Measurements from ENCODE around the gene FAAP100. TPM values are rescaled to one million over a fixed set of nuclear protein-coding genes. Genes with fewer than 3 reads are reported as not detected.

FAAP100 gene
- total RNA-seq, 1 donor from 2014 or later = 47.7 TPM

DNA sequence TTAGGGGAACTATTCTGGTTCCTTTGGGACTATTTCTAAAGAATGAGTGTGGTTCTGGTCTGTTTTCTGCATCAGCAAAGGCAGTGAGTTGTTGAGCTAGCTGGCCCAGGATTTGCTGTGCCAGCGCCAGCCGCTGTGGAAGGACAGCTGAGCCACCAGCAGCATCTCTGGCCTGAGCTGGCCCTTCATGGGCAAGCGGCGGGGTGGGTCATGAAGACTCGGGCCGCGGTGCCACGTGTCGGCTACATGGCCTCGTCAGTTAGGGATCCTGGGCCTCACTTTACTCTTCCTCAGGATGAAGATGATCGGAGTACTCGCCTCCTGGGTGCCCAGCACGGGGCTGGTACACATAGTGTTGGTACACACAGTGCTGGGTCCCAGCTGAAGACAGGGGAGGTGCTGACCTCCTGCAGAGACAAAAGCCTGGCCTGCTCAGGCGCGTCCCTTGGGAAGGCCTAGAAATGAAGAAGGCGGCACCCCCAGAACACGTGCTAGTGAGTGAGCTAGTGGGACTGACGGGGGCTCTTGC is 17.9 kb upstream of the FAAP100 start:
- Mint-ChIP-seq H3K9me3 (ENCODE audit: low read depth) (no peaks in the 10 kb centered on the region), H3K27me3 (no peaks in the 10 kb centered on the region), H3K36me3 (ENCODE audit: insufficient read depth) (peaks cover 18% of the 10 kb centered on the region), H3K27ac (no peak overlapping the region), H3K4me1 (ENCODE audit: low read depth) (no peaks in the 10 kb centered on the region), H3K4me3 (ENCODE audit: low read depth) (no peak overlapping the region)
- TF ChIP-seq, protein P1, sequence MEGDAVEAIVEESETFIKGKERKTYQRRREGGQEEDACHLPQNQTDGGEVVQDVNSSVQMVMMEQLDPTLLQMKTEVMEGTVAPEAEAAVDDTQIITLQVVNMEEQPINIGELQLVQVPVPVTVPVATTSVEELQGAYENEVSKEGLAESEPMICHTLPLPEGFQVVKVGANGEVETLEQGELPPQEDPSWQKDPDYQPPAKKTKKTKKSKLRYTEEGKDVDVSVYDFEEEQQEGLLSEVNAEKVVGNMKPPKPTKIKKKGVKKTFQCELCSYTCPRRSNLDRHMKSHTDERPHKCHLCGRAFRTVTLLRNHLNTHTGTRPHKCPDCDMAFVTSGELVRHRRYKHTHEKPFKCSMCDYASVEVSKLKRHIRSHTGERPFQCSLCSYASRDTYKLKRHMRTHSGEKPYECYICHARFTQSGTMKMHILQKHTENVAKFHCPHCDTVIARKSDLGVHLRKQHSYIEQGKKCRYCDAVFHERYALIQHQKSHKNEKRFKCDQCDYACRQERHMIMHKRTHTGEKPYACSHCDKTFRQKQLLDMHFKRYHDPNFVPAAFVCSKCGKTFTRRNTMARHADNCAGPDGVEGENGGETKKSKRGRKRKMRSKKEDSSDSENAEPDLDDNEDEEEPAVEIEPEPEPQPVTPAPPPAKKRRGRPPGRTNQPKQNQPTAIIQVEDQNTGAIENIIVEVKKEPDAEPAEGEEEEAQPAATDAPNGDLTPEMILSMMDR (IDR thresholded peaks at IDR 0.05; ENCODE audit: unreplicated experiment) = no peak
- no peak for DNase-seq (ENCODE audit: low spot score, unreplicated experiment)

DNA sequence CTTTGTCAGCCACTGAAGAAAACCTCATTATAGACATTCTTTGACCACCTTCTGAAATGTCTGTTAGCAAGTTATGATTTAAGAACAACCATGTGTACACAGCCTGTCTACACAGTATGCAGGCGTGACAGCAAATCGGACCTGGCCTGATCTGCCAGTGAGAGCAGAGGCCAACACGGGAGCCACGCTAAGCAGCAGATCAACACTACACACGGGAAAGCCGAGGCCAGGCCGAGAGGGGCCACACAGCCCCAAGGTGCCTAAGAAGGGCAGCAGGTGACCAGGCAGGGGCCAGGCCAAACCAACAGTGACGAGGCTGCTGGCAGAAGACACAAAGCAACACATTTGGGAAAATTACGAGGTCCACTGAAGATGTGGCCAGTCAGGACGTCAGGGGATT is 16.3 kb upstream of the FAAP100 start:
- TF ChIP-seq, protein P1 (IDR thresholded peaks at IDR 0.05; ENCODE audit: unreplicated experiment) = no peak
- peak overlapping the region; percentile 15 for H3K27ac Mint-ChIP-seq
- no peaks in the 10 kb centered on the region for H3K9me3 Mint-ChIP-seq (ENCODE audit: low read depth)
- H3K27me3 Mint-ChIP-seq = no peaks in the 10 kb centered on the region
- H3K36me3 Mint-ChIP-seq (ENCODE audit: insufficient read depth) = peaks cover 16% of the 10 kb centered on the region
- no peak for DNase-seq (ENCODE audit: low spot score, unreplicated experiment)
- H3K4me3 Mint-ChIP-seq (ENCODE audit: low read depth) = no peak overlapping the region
- no peaks in the 10 kb centered on the region for H3K4me1 Mint-ChIP-seq (ENCODE audit: low read depth)

DNA sequence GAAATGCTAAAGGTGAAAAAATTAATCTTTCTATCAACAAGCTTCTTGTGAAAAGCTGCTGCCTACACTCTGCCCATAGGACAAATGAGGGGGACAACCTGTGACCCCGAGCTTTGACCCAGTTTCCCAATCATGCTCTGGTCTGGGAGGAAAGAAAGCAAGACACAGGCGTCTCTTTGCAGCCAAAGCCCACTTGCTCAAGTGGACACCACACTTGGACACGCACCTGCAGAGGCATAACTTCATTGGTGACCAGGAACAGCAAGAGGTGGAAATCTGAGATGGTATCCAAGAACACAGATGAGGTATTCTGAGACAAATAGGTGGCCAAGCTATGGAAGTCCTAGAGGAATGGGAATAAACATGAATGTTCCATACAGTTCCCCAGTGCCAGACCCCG is 15.0 kb upstream of the FAAP100 start:
- no peak for DNase-seq (ENCODE audit: low spot score, unreplicated experiment)
- Mint-ChIP-seq H3K4me3 (ENCODE audit: low read depth) (no peak overlapping the region), H3K9me3 (ENCODE audit: low read depth) (no peaks in the 10 kb centered on the region), H3K27ac (no peak overlapping the region), H3K36me3 (ENCODE audit: insufficient read depth) (peaks cover 13% of the 10 kb centered on the region), H3K27me3 (no peaks in the 10 kb centered on the region), H3K4me1 (ENCODE audit: low read depth) (no peaks in the 10 kb centered on the region)
- TF ChIP-seq, protein P1 (IDR thresholded peaks at IDR 0.05; ENCODE audit: unreplicated experiment) = no peak

DNA sequence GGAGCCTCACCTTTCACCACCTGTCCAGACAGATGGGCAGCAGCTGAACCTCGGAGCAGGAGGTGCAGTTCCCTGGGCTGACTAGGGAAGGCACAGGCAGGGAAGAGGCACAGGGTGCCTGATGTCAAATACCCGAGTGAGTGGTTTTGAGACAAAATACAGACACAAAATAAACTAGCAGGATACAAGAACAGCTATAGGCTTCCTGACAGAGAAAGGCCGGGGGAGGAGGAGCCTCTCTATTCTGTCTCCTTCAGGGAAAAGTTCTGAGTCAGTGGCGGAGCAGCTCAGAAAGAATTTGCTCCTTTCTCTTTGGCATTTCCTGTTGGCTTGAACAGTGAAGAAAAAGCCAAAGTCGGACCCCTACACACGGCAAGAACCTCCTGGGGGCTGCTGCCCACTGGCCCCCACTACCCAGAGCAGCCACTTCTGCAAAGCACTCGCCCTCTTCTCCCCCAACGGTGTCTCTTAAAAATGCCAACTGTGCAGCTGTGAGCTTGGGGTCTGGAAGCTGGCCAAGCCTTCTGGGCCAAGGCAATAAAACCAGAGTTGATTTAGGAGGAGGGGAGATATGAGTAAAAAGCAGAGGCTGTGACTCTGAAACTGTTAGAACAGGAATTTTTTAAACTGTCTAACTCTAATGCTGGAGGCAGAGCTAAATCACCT is 14.4 kb upstream of the FAAP100 start:
- Mint-ChIP-seq H3K4me3 (ENCODE audit: low read depth) (no peak overlapping the region), H3K27ac (no peak overlapping the region), H3K9me3 (ENCODE audit: low read depth) (no peaks in the 10 kb centered on the region), H3K27me3 (no peaks in the 10 kb centered on the region), H3K36me3 (ENCODE audit: insufficient read depth) (peaks cover 13% of the 10 kb centered on the region), H3K4me1 (ENCODE audit: low read depth) (no peaks in the 10 kb centered on the region)
- DNase-seq (ENCODE audit: low spot score, unreplicated experiment) = no peak
- TF ChIP-seq, protein P1 (IDR thresholded peaks at IDR 0.05; ENCODE audit: unreplicated experiment) = no peak

DNA sequence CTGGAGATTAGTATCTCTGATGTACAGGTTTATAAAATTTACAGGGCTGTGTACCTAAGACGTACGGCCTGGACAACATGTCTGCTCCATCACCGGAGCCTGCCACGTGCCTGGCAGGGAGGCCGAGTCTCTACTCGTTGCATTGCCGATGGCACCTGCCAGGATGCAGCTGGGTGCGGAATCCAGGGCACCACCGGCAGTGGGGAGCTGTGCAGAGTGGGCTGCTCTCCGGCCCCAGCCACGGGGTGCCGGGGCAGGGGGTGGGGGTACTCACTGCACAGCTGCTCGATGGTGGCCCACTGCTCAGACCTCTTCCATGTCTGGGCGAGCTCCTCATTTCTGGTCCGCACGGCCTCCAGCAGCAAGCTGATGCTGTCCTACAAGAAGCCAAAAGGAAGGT is 13.1 kb upstream of the FAAP100 start:
- H3K36me3 Mint-ChIP-seq (ENCODE audit: insufficient read depth) = peaks cover 17% of the 10 kb centered on the region
- no peak overlapping the region for H3K4me3 Mint-ChIP-seq (ENCODE audit: low read depth)
- TF ChIP-seq, protein P1 (IDR thresholded peaks at IDR 0.05; ENCODE audit: unreplicated experiment) = no peak
- no peaks in the 10 kb centered on the region for H3K9me3 Mint-ChIP-seq (ENCODE audit: low read depth)
- H3K4me1 Mint-ChIP-seq (ENCODE audit: low read depth) = no peaks in the 10 kb centered on the region
- no peak for DNase-seq (ENCODE audit: low spot score, unreplicated experiment)
- no peak overlapping the region for H3K27ac Mint-ChIP-seq
- no peaks in the 10 kb centered on the region for H3K27me3 Mint-ChIP-seq

All from progenitor cell of endocrine pancreas (in vitro differentiated cells).